Hepatocyte (in vitro differentiated cells): ENCODE measurements around the gene TMEM204. TPM values are rescaled to one million over a fixed set of nuclear protein-coding genes. Genes with fewer than 3 reads are reported as not detected.

Experiments used
- DNase-seq: peaks from one replicate; pipeline ENCODE4 v3.0.0-alpha.2; 2016; ENCODE audit warnings: low spot score
- H2AFZ ChIP-seq: fragments of 200-600 bp; sonication (generic); 2 replicates; pipeline ENCODE4 v1.6.0; 2016; ENCODE audit warnings: antibody characterized with exemption, mild to moderate bottlenecking
- H3K27ac ChIP-seq: fragments of 200-600 bp; sonication (generic); 2 replicates; pipeline ENCODE4 v1.5.1; 2016; ENCODE audit warnings: mild to moderate bottlenecking
- H3K27me3 ChIP-seq: fragments of 200-600 bp; sonication (generic); 2 replicates; pipeline ENCODE4 v1.6.1; 2016
- H3K36me3 ChIP-seq: fragments of 200-600 bp; sonication (generic); replicated peaks from 2 replicates; pipeline ENCODE4 v1.5.1; 2016; ENCODE audit warnings: low read depth; ENCODE audit not compliant: insufficient read depth
- H3K4me1 ChIP-seq: fragments of 200-600 bp; sonication (generic); 2 replicates; pipeline ENCODE4 v1.5.1; 2016; ENCODE audit warnings: mild to moderate bottlenecking, moderate library complexity; ENCODE audit not compliant: insufficient read depth
- H3K4me2 ChIP-seq: fragments of 200-600 bp; sonication (generic); 2 replicates; pipeline ENCODE4 v1.6.0; 2016
- H3K4me3 ChIP-seq: fragments of 200-600 bp; sonication (generic); 2 replicates; pipeline ENCODE4 v1.5.1; 2016; ENCODE audit warnings: mild to moderate bottlenecking
- H3K79me2 ChIP-seq: fragments of 200-600 bp; sonication (generic); 2 replicates; pipeline ENCODE4 v1.6.0; 2017; ENCODE audit warnings: mild to moderate bottlenecking
- H3K9me2 ChIP-seq: fragments of 200-600 bp; sonication (generic); replicated peaks from 2 replicates; pipeline ENCODE4 v1.6.0; 2017; ENCODE audit warnings: mild to moderate bottlenecking; ENCODE audit not compliant: insufficient read depth
- H3K9me3 ChIP-seq: fragments of 200-600 bp; sonication (generic); 2 replicates; pipeline ENCODE4 v1.5.1; 2016; ENCODE audit warnings: low read depth, mild to moderate bottlenecking
- H4K20me1 ChIP-seq: fragments of 200-600 bp; sonication (generic); 2 replicates; pipeline ENCODE4 v1.6.0; 2016; ENCODE audit warnings: mild to moderate bottlenecking; ENCODE audit not compliant: insufficient read depth, poor library complexity, severe bottlenecking
- CTCF ChIP-seq: fragments of 200-600 bp; sonication (generic); IDR thresholded peaks from 2 replicates; pipeline ENCODE4 v1.5.1; 2016; ENCODE audit warnings: antibody characterized with exemption, mild to moderate bottlenecking; ENCODE audit not compliant: poor library complexity
- EZH2 ChIP-seq: fragments of 200-600 bp; sonication (generic); IDR thresholded peaks from 2 replicates; pipeline ENCODE4 v1.6.1; 2016; ENCODE audit warnings: antibody characterized with exemption, mild to moderate bottlenecking, borderline replicate concordance
- EZH2phosphoT487 ChIP-seq: fragments of 200-600 bp; sonication (generic); IDR thresholded peaks from one replicate; pipeline ENCODE4 v1.6.1; 2018; ENCODE audit warnings: antibody characterized with exemption, mild to moderate bottlenecking, low read depth, moderate library complexity; ENCODE audit not compliant: unreplicated experiment, severe bottlenecking
- WGBS: methylation state at CpG from one replicate; pipeline ENCODE4 v1.1.6; 2016; ENCODE audit warnings: low lambda C conversion rate; ENCODE audit errors: missing lambda C conversion rate; 5-methylcytosine and 5-hydroxymethylcytosine counted together
- polyA plus RNA-seq: library from polyadenylated mRNA; unstranded; fragments of >200 nt; fragmentation: Nextera tagmentation; extraction: Ambion mirVana; gene quantifications from 2 replicates; pipeline ENCODE4 v1.2.1, GENCODE V29; 2016
- total RNA-seq: library from RNA; depleted of rRNA; stranded (reverse); fragments of >200 nt; gene quantifications from 2 replicates; pipeline ENCODE4 v1.2.3, GENCODE V29; 2014

Gene TMEM204
- total and polyA plus RNA-seq, 2 experiments from 2014 or later: 2.7 to 5.4 TPM

GRCh38 chr16:1494711-1495110 is 38.8 kb upstream of the TMEM204 start:
- H2AFZ ChIP-seq: no peak overlapping the region

GRCh38 chr16:1495211-1495888 is 38.1 kb upstream of the TMEM204 start:
- Histone ChIP-seq H3K79me2 (peaks cover 17% of the 10 kb centered on the region), H3K9me2 (no peaks in the 10 kb centered on the region), H3K9me3 (no peaks in the 10 kb centered on the region), H3K27ac (no peak overlapping the region), H3K27me3 (no peaks in the 10 kb centered on the region), H2AFZ (no peak overlapping the region), H3K36me3 (no peaks in the 10 kb centered on the region), H4K20me1 (no peaks in the 10 kb centered on the region), H3K4me1 (peaks cover 13% of the 10 kb centered on the region), H3K4me3 (no peak overlapping the region), H3K4me2 (no peak overlapping the region)
- no peak for DNase-seq
- no peak for TF ChIP-seq EZH2phosphoT487
- no peak for TF ChIP-seq CTCF
- no peak for TF ChIP-seq EZH2
- WGBS: 97% methylated on average over 37 of the region's 39 CpGs

More at GRCh38 chr16:1494711-1495110, 38.8 kb upstream of the TMEM204 start:
- WGBS: 88% methylated on average over 13 of the region's 13 CpGs
- H3K27me3 ChIP-seq: no peaks in the 10 kb centered on the region
- H3K4me2 ChIP-seq: peak overlapping the region; percentile 88
- no peak for DNase-seq
- H3K4me3 ChIP-seq: no peak overlapping the region
- H3K9me3 ChIP-seq: no peaks in the 10 kb centered on the region
- TF ChIP-seq EZH2phosphoT487 (no peak), CTCF (no peak), EZH2 (no peak)
- peaks cover 17% of the 10 kb centered on the region for H3K79me2 ChIP-seq
- H3K4me1 ChIP-seq: peaks cover 13% of the 10 kb centered on the region
- no peaks in the 10 kb centered on the region for H3K36me3 ChIP-seq
- H3K27ac ChIP-seq: no peak overlapping the region
- H3K9me2 ChIP-seq: no peaks in the 10 kb centered on the region
- no peaks in the 10 kb centered on the region for H4K20me1 ChIP-seq

GRCh38 chr16:1495889-1496262 is 37.6 kb upstream of the TMEM204 start:
- TF ChIP-seq CTCF (no peak), EZH2phosphoT487 (no peak), EZH2 (no peak)
- Histone ChIP-seq H3K4me3 (no peak overlapping the region), H2AFZ (no peak overlapping the region), H3K4me1 (peaks cover 13% of the 10 kb centered on the region), H3K36me3 (no peaks in the 10 kb centered on the region), H3K9me2 (no peaks in the 10 kb centered on the region), H3K79me2 (peaks cover 17% of the 10 kb centered on the region), H3K4me2 (no peak overlapping the region), H4K20me1 (no peaks in the 10 kb centered on the region), H3K27me3 (no peaks in the 10 kb centered on the region), H3K9me3 (no peaks in the 10 kb centered on the region), H3K27ac (no peak overlapping the region)
- 98% methylated on average over 23 of the region's 25 CpGs for WGBS
- DNase-seq: no peak
